Measurements from ENCODE around the gene TMEM181. TPM values are rescaled to one million over a fixed set of nuclear protein-coding genes. Genes with fewer than 3 reads are reported as not detected.

TMEM181 gene
- total and polyA plus RNA-seq, 2 of the 13 experiments (the other 11 are each of a cell fraction or from before 2014, with no cell fraction given) = 59.1 to 108 TPM

GRCh38 chr6:158517038-158517437 lies 42.9 kb upstream of the TMEM181 start:
- Histone ChIP-seq H3K4me2 (ENCODE audit: low read depth, low read length) (no peak overlapping the region), H4K20me1 (ENCODE audit: insufficient read depth, low read length) (no peaks in the 10 kb centered on the region), H3K9me3 (ENCODE audit: low read length) (no peaks in the 10 kb centered on the region), H3K4me1 (ENCODE audit: insufficient read depth, low read length) (0 out of 2 replicates have a peak, but pooled peaks cover 7% of the 10 kb centered on the region), H3K79me2 (ENCODE audit: insufficient read depth, low read length) (no peaks in the 10 kb centered on the region), H3K27me3 (ENCODE audit: control insufficient read depth in 1 of 2, insufficient read depth in 2 of 2, low read length in 2 of 2) (no peaks in the 10 kb centered on the region), H3K9ac (ENCODE audit: insufficient read depth, low read depth, low read length) (no peak overlapping the region), H2AFZ (ENCODE audit: low read length) (no peak overlapping the region), H3K36me3 (replicated peaks in 1 of 2; ENCODE audit: control insufficient read depth in 1 of 2, insufficient read depth in 2 of 2, low read length in 2 of 2) (no peaks in the 10 kb centered on the region), H3K27ac (ENCODE audit: extremely low read length, insufficient read depth, low read length) (no peak overlapping the region), H3K4me3 (replicated peaks in 1 of 3; ENCODE audit: insufficient read depth in 1 of 3, low read depth in 2 of 3, low read length in 3 of 3) (no peak overlapping the region)
- intact Hi-C loops (cut with micrococcal nuclease; ENCODE audit: unreplicated experiment) (loop anchor here (5.0 kb wide), 1 partner anchor 295 kb away; no protein-coding TSS in a partner anchor), in situ Hi-C loops (cut with HindIII; ENCODE audit: extremely low pct_ligation_motif_present, low pct_unique_long_range_greater_than_20kb) (loop anchor here (25.0 kb wide), 1 partner anchor 305 kb away; no protein-coding TSS in a partner anchor)
- CTCF ChIA-PET (ENCODE audit: low intra/inter-chr PET ratio, low total read pairs) = no interaction called here
- WGBS (ENCODE audit: low lambda C conversion rate) = 93% methylated on average over 8 of the region's 8 CpGs
- no peak for FAIRE-seq
- DNase-seq (ENCODE audit: low spot score) = no peak
- BruUV-seq (replicated peaks) = no TSS peak
- POLR2A ChIA-PET = no interaction called here
- no peak for ATAC-seq
- no peak for TF ChIP-seq FLYWCH1 (CRISPR knock-in tag; IDR thresholded peaks at IDR 0.05)

GRCh38 chr6:158517581-158517980 lies 42.3 kb upstream of the TMEM181 start:
- Histone ChIP-seq H3K9ac (ENCODE audit: insufficient read depth, low read depth, low read length) (no peak overlapping the region), H3K4me3 (replicated peaks in 1 of 3; ENCODE audit: insufficient read depth in 1 of 3, low read depth in 2 of 3, low read length in 3 of 3) (no peak overlapping the region), H2AFZ (ENCODE audit: low read length) (no peak overlapping the region), H3K4me1 (ENCODE audit: insufficient read depth, low read length) (0 out of 2 replicates have a peak, but pooled peaks cover 7% of the 10 kb centered on the region), H3K9me3 (ENCODE audit: low read length) (no peaks in the 10 kb centered on the region), H4K20me1 (ENCODE audit: insufficient read depth, low read length) (no peaks in the 10 kb centered on the region), H3K27ac (ENCODE audit: extremely low read length, insufficient read depth, low read length) (no peak overlapping the region), H3K36me3 (replicated peaks in 1 of 2; ENCODE audit: control insufficient read depth in 1 of 2, insufficient read depth in 2 of 2, low read length in 2 of 2) (no peaks in the 10 kb centered on the region), H3K4me2 (ENCODE audit: low read depth, low read length) (no peak overlapping the region), H3K79me2 (ENCODE audit: insufficient read depth, low read length) (no peaks in the 10 kb centered on the region), H3K27me3 (ENCODE audit: control insufficient read depth in 1 of 2, insufficient read depth in 2 of 2, low read length in 2 of 2) (no peaks in the 10 kb centered on the region)
- ChIA-PET CTCF (ENCODE audit: low intra/inter-chr PET ratio, low total read pairs) (no interaction called here), POLR2A (no interaction called here)
- FAIRE-seq = no peak
- ATAC-seq = peak; percentile 10; the same call in 2 of the 3 replicates
- WGBS (ENCODE audit: low lambda C conversion rate) = 84% methylated on average over 5 of the region's 5 CpGs
- no TSS peak for BruUV-seq (replicated peaks)
- intact Hi-C loops (cut with micrococcal nuclease; ENCODE audit: unreplicated experiment) (loop anchor here (5.0 kb wide), 1 partner anchor 295 kb away; no protein-coding TSS in a partner anchor), in situ Hi-C loops (cut with HindIII; ENCODE audit: extremely low pct_ligation_motif_present, low pct_unique_long_range_greater_than_20kb) (loop anchor here (25.0 kb wide), 1 partner anchor 305 kb away; no protein-coding TSS in a partner anchor)
- TF ChIP-seq ZNF569 (CRISPR knock-in tag; IDR thresholded peaks at IDR 0.05; ENCODE audit: borderline replicate concordance) (no peak), ZFP37 (CRISPR knock-in tag; IDR thresholded peaks at IDR 0.05; ENCODE audit: borderline replicate concordance) (no peak), KAT7 (CRISPR knock-in tag; IDR thresholded peaks at IDR 0.05; ENCODE audit: borderline replicate concordance) (no peak), ZNF354B (CRISPR knock-in tag; IDR thresholded peaks at IDR 0.05) (no peak), ZNF747 (CRISPR knock-in tag; IDR thresholded peaks at IDR 0.05; ENCODE audit: borderline replicate concordance) (no peak), ELF4 (CRISPR knock-in tag; IDR thresholded peaks at IDR 0.05; ENCODE audit: borderline replicate concordance) (no peak), NFYC (CRISPR knock-in tag; IDR thresholded peaks at IDR 0.05) (no peak), ZNF350 (CRISPR knock-in tag; IDR thresholded peaks at IDR 0.05; ENCODE audit: borderline replicate concordance, low read depth) (no peak), MAFF (IDR thresholded peaks at IDR 0.05; ENCODE audit: low read depth, low read length) (no peak), ZNF549 (CRISPR knock-in tag; IDR thresholded peaks at IDR 0.05) (no peak), TRIM22 (IDR thresholded peaks at IDR 0.05) (no peak), GABPB1 (CRISPR knock-in tag; IDR thresholded peaks at IDR 0.05) (no peak), LBX2 (CRISPR knock-in tag; IDR thresholded peaks at IDR 0.05; ENCODE audit: borderline replicate concordance) (no peak)
- DNase-seq (ENCODE audit: low spot score) = no peak

Data from HepG2 (cell line).